Measurements from ENCODE around the gene TMOD3.

TMOD3 gene

DNA sequence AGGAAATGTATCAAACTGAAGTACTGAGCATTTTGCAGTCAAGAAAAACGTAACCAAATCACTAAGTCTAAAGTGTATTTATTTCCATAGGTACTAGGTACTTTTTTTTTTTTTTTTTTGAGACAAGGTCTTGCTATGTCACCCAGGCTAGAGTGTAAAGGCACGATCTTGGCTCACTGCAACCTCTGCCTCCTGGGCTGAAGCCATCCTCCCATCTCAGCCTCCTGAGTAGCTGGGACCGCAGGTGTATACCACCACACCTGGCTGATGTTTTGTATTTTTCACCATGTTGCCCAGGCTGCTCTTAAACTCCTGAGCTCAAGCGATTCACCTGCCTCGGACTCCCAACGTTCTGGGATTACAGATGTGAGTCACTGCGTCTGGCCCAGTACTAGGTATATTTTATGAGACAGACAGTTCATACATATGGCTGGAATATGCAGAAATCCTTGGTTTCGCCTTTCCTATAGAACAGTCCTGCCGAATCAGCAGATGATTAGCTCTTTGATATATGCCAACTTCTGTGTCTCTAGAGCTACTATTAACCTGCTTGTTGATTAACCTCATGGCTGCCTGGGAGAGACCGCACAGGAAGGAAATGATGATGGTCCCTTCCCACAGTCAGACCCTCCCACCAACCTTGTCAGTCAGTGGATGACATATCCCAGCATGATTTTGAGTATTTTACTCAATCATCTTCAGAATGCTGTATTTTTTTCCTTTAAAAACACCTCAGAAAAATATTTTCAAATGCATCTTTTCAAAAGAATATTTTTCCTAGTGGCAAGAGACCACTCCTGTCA, 32.3 kb downstream of the TMOD3 start:
- Histone ChIP-seq H3K27ac (ENCODE audit: insufficient read depth, low read length, poor library complexity, severe bottlenecking) (peak overlapping the region; percentile 36), H3K4me1 (ENCODE audit: control insufficient read depth, insufficient read depth, low read length, poor library complexity, severe bottlenecking) (no peaks in the 10 kb centered on the region), H3K4me3 (ENCODE audit: insufficient read depth, low read depth, low read length, poor library complexity, severe bottlenecking) (no peak overlapping the region), H3K9me3 (ENCODE audit: control insufficient read depth, low read length) (no peaks in the 10 kb centered on the region), H3K36me3 (ENCODE audit: control insufficient read depth, insufficient read depth, low read length) (peaks cover 9% of the 10 kb centered on the region), H3K27me3 (replicated peaks; ENCODE audit: control insufficient read depth, insufficient read depth, low read length, poor library complexity, severe bottlenecking) (no peaks in the 10 kb centered on the region)
- DNase-seq = peak; percentile 50 to 69 (median 62)

DNA sequence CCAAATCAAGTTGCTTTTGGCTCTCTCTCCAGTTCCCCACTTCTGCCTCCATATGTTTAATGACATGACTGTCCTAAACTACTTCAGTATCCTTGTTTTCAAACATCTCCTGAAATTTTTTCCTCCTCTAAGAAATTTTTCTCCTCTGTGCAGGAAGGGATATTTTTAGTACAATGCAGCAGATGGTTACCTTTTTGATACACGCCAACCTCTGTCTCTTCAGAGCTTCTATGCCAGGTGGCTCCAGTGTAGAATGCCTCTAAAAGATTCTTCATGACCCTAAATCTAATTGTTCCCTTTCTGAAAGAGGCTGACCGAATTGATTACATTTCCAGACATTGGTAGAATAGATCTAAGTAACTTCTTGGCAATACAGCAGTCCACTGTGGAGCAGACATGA, 33.7 kb downstream of the TMOD3 start:
- Histone ChIP-seq H3K27me3 (replicated peaks; ENCODE audit: control insufficient read depth, insufficient read depth, low read length, poor library complexity, severe bottlenecking) (no peaks in the 10 kb centered on the region), H3K27ac (ENCODE audit: insufficient read depth, low read length, poor library complexity, severe bottlenecking) (no peak overlapping the region)

DNA sequence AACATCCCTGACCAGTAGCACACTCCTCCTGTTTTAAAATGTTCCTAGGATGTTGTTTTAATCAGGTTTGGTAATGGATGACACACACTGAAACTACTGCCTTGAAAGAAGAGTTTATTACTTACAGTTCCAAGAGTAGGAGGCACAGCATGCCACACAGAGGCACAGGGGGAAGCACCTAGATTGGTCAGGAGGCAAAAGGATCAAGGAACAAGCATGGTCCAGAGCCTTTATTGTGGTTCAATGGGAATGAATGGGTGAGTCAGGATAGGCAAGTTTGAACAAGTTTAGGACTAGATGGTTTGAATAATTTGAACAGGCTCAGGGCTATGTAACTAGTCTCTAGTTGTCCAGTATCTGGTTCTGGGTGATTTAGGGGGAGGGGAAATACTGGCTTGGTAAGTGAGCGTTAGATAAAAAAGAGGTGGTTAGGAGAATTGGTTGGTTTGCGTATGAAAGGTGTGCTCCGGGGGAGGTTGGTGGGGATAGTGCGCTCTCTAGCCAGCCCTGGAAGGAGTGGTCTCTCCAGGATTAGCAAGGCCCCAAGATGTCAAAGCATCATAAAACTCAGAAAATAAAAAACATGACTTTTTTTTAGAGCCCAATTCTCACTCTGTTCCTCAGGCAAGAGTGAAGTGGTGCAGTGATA, 35.1 kb downstream of the TMOD3 start:
- H3K36me3 ChIP-seq (ENCODE audit: control insufficient read depth, insufficient read depth, low read length) = peaks cover 20% of the 10 kb centered on the region
- DNase-seq = no peak
- H3K9me3 ChIP-seq (ENCODE audit: control insufficient read depth, low read length) = no peaks in the 10 kb centered on the region
- H3K4me3 ChIP-seq (ENCODE audit: insufficient read depth, low read depth, low read length, poor library complexity, severe bottlenecking) = no peak overlapping the region
- no peak overlapping the region for H3K27ac ChIP-seq (ENCODE audit: insufficient read depth, low read length, poor library complexity, severe bottlenecking)
- no peaks in the 10 kb centered on the region for H3K4me1 ChIP-seq (ENCODE audit: control insufficient read depth, insufficient read depth, low read length, poor library complexity, severe bottlenecking)
- H3K27me3 ChIP-seq (replicated peaks; ENCODE audit: control insufficient read depth, insufficient read depth, low read length, poor library complexity, severe bottlenecking) = no peaks in the 10 kb centered on the region

More for the DNA sequence above, 33.7 kb downstream of the TMOD3 start:
- no peak for DNase-seq
- no peak overlapping the region for H3K4me3 ChIP-seq (ENCODE audit: insufficient read depth, low read depth, low read length, poor library complexity, severe bottlenecking)
- no peaks in the 10 kb centered on the region for H3K9me3 ChIP-seq (ENCODE audit: control insufficient read depth, low read length)
- H3K36me3 ChIP-seq (ENCODE audit: control insufficient read depth, insufficient read depth, low read length) = peaks cover 9% of the 10 kb centered on the region
- no peaks in the 10 kb centered on the region for H3K4me1 ChIP-seq (ENCODE audit: control insufficient read depth, insufficient read depth, low read length, poor library complexity, severe bottlenecking)

DNA sequence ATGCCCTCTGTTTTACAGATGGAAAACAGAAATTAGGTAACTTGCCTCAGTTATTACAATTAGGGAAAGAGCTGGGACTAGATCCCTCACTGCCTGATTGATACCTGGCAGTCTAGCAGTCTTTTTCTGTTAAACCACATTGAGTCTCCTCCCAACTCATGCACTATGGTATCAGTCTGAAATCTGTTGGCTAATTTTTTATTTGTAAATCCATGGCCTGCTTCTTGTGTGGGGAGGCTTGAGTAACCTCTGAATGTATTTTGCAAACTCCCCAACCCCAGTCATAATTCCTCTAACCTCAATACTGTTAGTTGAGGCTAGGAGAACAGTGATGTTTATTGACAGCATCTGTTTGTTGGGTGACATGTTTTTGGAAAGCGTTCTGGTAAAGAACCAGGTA, 35.9 kb downstream of the TMOD3 start:
- H3K27ac ChIP-seq (ENCODE audit: insufficient read depth, low read length, poor library complexity, severe bottlenecking) = no peak overlapping the region

DNA sequence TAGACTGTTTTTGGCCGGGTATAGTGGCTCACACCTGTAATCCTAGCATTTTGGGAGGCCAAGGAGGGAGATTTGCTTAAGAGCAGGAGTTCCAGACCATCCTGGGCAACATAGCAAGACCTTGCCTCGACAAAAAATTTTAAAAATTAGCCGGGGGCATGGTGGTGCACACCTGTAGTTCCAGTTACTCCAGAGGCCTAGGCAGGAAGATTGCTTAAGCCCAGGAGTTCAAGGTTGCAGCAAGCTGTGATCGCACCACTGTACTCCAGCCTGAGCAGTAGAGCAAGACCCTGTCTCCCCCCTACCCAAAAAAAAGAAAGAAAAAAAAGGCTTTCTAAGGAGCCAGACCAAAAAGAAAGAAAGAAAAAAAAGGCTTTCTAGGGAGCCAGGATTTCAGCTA, 36.7 kb downstream of the TMOD3 start:
- H3K27me3 ChIP-seq (replicated peaks; ENCODE audit: control insufficient read depth, insufficient read depth, low read length, poor library complexity, severe bottlenecking) = no peaks in the 10 kb centered on the region
- no peak overlapping the region for H3K4me3 ChIP-seq (ENCODE audit: insufficient read depth, low read depth, low read length, poor library complexity, severe bottlenecking)
- H3K27ac ChIP-seq (ENCODE audit: insufficient read depth, low read length, poor library complexity, severe bottlenecking) = no peak overlapping the region
- no peaks in the 10 kb centered on the region for H3K9me3 ChIP-seq (ENCODE audit: control insufficient read depth, low read length)
- no peak for DNase-seq
- H3K36me3 ChIP-seq (ENCODE audit: control insufficient read depth, insufficient read depth, low read length) = peaks cover 31% of the 10 kb centered on the region
- no peaks in the 10 kb centered on the region for H3K4me1 ChIP-seq (ENCODE audit: control insufficient read depth, insufficient read depth, low read length, poor library complexity, severe bottlenecking)

More for the DNA sequence above, 35.9 kb downstream of the TMOD3 start:
- no peak for DNase-seq
- Histone ChIP-seq H3K27me3 (replicated peaks; ENCODE audit: control insufficient read depth, insufficient read depth, low read length, poor library complexity, severe bottlenecking) (no peaks in the 10 kb centered on the region), H3K36me3 (ENCODE audit: control insufficient read depth, insufficient read depth, low read length) (peaks cover 24% of the 10 kb centered on the region), H3K4me3 (ENCODE audit: insufficient read depth, low read depth, low read length, poor library complexity, severe bottlenecking) (no peak overlapping the region), H3K4me1 (ENCODE audit: control insufficient read depth, insufficient read depth, low read length, poor library complexity, severe bottlenecking) (no peaks in the 10 kb centered on the region), H3K9me3 (ENCODE audit: control insufficient read depth, low read length) (no peaks in the 10 kb centered on the region)

DNA sequence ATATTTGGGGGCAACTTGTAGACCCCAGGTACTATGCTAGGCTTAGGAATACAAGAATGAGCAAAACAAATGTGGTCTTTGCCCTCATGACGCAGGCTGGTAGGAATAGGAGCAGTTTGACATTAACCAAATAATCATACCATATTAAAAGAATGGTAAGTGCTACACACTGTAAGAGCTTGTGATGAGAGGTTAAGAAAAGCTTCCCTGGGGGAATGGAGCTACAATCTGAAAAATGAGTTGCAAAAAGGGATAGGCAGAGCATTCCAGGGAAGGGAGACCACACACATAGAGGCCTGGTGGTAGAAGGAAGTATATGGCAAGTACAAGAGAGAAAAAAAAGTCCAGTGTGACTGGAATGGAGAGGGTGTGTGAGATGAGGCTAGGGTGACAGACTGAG, 37.3 kb downstream of the TMOD3 start:
- no peak for DNase-seq
- H3K27me3 ChIP-seq (replicated peaks; ENCODE audit: control insufficient read depth, insufficient read depth, low read length, poor library complexity, severe bottlenecking) = no peaks in the 10 kb centered on the region
- H3K4me1 ChIP-seq (ENCODE audit: control insufficient read depth, insufficient read depth, low read length, poor library complexity, severe bottlenecking) = no peaks in the 10 kb centered on the region
- H3K4me3 ChIP-seq (ENCODE audit: insufficient read depth, low read depth, low read length, poor library complexity, severe bottlenecking) = no peak overlapping the region
- peaks cover 31% of the 10 kb centered on the region for H3K36me3 ChIP-seq (ENCODE audit: control insufficient read depth, insufficient read depth, low read length)
- no peaks in the 10 kb centered on the region for H3K9me3 ChIP-seq (ENCODE audit: control insufficient read depth, low read length)
- no peak overlapping the region for H3K27ac ChIP-seq (ENCODE audit: insufficient read depth, low read length, poor library complexity, severe bottlenecking)

DNA sequence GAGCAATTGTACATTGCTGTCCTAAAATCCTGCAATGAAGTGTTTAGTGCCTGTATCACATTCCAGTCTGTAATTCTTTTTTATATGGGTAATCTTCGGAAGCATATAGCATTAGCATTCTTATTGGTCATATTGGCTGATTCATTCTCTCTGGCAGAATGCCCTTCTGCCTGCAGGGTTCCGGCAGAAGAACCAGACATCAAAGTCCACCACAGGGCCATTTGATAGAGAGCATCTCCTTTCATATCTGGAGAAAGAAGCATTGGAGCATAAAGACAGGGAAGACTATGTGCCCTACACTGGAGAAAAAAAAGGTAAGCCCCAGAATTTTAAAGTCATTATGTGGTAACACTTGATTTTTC, 39.6 kb downstream of the TMOD3 start:
- Histone ChIP-seq H3K36me3 (ENCODE audit: control insufficient read depth, insufficient read depth, low read length) (peaks cover 27% of the 10 kb centered on the region), H3K27ac (ENCODE audit: insufficient read depth, low read length, poor library complexity, severe bottlenecking) (no peak overlapping the region), H3K9me3 (ENCODE audit: control insufficient read depth, low read length) (no peaks in the 10 kb centered on the region), H3K4me1 (ENCODE audit: control insufficient read depth, insufficient read depth, low read length, poor library complexity, severe bottlenecking) (no peaks in the 10 kb centered on the region), H3K27me3 (replicated peaks; ENCODE audit: control insufficient read depth, insufficient read depth, low read length, poor library complexity, severe bottlenecking) (no peaks in the 10 kb centered on the region), H3K4me3 (ENCODE audit: insufficient read depth, low read depth, low read length, poor library complexity, severe bottlenecking) (no peak overlapping the region)
- DNase-seq = no peak

DNA sequence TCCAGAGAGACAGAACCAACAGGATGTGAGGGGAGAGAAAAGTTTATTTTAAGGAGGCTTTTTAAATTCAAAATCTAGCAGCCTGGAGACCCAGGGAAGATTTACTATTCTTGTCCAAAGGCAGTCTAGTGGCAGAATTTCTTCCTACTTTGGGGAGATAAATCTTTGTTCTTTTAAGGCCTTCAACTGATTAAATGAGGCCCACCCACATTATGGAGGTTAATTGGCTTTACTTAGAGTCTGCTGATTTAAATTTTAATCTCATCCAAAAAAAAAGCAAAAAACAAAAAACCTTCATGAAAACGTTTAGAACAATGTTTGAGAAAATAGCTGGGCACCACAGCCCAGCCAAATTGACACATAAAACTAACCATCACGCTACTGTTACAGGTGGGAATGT, 41.3 kb downstream of the TMOD3 start:
- DNase-seq = no peak
- H3K4me1 ChIP-seq (ENCODE audit: control insufficient read depth, insufficient read depth, low read length, poor library complexity, severe bottlenecking) = no peaks in the 10 kb centered on the region
- peaks cover 33% of the 10 kb centered on the region for H3K36me3 ChIP-seq (ENCODE audit: control insufficient read depth, insufficient read depth, low read length)
- H3K4me3 ChIP-seq (ENCODE audit: insufficient read depth, low read depth, low read length, poor library complexity, severe bottlenecking) = no peak overlapping the region
- H3K27me3 ChIP-seq (replicated peaks; ENCODE audit: control insufficient read depth, insufficient read depth, low read length, poor library complexity, severe bottlenecking) = no peaks in the 10 kb centered on the region
- no peaks in the 10 kb centered on the region for H3K9me3 ChIP-seq (ENCODE audit: control insufficient read depth, low read length)
- no peak overlapping the region for H3K27ac ChIP-seq (ENCODE audit: insufficient read depth, low read length, poor library complexity, severe bottlenecking)

DNA sequence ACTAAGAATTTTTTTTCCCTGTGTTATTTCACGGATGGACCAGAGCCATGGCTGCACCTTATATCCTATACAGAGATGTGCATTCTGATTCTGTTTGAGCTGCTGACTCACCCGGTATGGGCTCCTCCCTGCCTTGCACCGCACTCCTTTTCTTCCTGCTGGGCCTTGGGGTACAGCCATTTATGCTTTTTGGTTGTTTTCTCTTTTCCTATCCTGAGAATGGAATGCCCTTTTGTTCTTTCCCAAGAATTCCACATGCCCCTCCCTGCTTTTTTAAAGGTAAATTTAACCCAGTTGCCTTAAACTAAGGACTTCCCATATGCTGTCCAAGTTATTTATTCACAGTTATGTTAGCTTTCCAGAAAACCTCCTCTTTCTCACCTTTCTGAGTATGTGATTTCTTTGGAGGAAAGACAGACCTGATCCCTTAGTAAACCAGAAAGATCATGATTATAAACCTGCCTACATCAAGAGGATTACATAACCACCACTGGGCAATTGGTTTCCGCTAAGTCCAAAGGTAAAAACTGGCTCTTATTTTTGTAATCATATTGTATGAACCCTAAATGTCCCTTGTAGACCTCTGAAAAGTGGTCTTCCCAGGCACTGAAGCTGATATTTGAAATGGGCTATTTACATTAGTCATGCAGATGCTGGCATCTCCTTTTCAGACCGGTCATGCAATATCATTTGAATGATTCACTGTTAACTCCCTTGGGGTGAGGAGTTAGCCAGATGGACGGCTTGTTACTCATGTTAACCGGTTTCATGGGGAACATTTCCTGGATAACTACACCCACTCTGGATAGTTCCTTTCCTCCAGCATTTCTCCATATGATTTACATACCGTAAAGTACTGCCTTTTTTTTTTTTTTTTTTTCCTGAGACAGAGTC, 45.5 kb downstream of the TMOD3 start:
- Histone ChIP-seq H3K4me3 (ENCODE audit: insufficient read depth, low read depth, low read length, poor library complexity, severe bottlenecking) (no peak overlapping the region), H3K27ac (ENCODE audit: insufficient read depth, low read length, poor library complexity, severe bottlenecking) (no peak overlapping the region), H3K4me1 (ENCODE audit: control insufficient read depth, insufficient read depth, low read length, poor library complexity, severe bottlenecking) (no peaks in the 10 kb centered on the region), H3K36me3 (ENCODE audit: control insufficient read depth, insufficient read depth, low read length) (peaks cover 20% of the 10 kb centered on the region), H3K27me3 (replicated peaks; ENCODE audit: control insufficient read depth, insufficient read depth, low read length, poor library complexity, severe bottlenecking) (no peaks in the 10 kb centered on the region), H3K9me3 (ENCODE audit: control insufficient read depth, low read length) (no peaks in the 10 kb centered on the region)
- DNase-seq = no peak

DNA sequence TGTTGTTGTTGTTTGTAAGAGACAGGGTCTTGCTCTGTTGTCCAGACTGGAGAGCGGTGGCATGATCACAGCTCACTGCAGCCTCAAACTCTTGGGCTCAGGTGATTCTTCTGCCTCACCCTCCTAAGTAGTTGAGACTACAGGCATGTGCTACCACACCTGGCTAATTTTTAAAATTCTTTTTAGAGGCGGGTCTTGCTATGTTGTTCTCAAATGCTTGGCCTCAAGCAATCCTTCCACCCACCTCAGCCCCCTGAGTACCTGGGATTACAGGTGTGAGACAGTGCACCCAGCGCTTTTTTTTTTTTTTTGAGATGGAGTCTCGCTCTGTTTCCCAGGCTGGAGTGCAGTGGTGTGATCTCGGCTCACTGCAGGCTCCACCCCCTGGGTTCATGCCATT, 46.7 kb downstream of the TMOD3 start:
- Histone ChIP-seq H3K27ac (ENCODE audit: insufficient read depth, low read length, poor library complexity, severe bottlenecking) (no peak overlapping the region), H3K9me3 (ENCODE audit: control insufficient read depth, low read length) (no peaks in the 10 kb centered on the region), H3K27me3 (replicated peaks; ENCODE audit: control insufficient read depth, insufficient read depth, low read length, poor library complexity, severe bottlenecking) (no peaks in the 10 kb centered on the region), H3K4me3 (ENCODE audit: insufficient read depth, low read depth, low read length, poor library complexity, severe bottlenecking) (no peak overlapping the region), H3K36me3 (ENCODE audit: control insufficient read depth, insufficient read depth, low read length) (peaks cover 11% of the 10 kb centered on the region), H3K4me1 (ENCODE audit: control insufficient read depth, insufficient read depth, low read length, poor library complexity, severe bottlenecking) (no peaks in the 10 kb centered on the region)
- no peak for DNase-seq
